ENCODE results near the gene REM2.

DNA sequence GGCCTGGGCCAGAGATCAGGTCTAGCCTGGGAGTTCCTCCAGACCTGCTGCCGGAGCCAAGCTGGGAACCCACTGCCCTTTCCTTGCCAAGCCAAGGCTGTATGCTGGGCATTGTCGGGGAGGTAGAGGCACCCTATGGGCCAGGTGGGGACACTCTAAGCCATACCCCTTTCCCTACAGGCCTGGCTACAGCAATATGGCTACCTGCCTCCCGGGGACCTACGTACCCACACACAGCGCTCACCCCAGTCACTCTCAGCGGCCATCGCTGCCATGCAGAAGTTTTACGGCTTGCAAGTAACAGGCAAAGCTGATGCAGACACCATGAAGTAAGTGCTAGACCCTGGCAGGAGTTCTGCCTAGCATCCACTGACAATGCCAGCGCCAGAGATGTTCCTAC, 41.7 kb upstream of the REM2 start:
- TF ChIP-seq, protein P1, sequence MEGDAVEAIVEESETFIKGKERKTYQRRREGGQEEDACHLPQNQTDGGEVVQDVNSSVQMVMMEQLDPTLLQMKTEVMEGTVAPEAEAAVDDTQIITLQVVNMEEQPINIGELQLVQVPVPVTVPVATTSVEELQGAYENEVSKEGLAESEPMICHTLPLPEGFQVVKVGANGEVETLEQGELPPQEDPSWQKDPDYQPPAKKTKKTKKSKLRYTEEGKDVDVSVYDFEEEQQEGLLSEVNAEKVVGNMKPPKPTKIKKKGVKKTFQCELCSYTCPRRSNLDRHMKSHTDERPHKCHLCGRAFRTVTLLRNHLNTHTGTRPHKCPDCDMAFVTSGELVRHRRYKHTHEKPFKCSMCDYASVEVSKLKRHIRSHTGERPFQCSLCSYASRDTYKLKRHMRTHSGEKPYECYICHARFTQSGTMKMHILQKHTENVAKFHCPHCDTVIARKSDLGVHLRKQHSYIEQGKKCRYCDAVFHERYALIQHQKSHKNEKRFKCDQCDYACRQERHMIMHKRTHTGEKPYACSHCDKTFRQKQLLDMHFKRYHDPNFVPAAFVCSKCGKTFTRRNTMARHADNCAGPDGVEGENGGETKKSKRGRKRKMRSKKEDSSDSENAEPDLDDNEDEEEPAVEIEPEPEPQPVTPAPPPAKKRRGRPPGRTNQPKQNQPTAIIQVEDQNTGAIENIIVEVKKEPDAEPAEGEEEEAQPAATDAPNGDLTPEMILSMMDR (conservative IDR thresholded peaks at IDR 0.05; ENCODE audit: low read length) = no peak
- TF ChIP-seq EZH2phosphoT487 (IDR thresholded peaks at IDR 0.05; ENCODE audit: borderline replicate concordance, low read depth, low read length) = no peak

All from OCI-LY7 (cell line).